Keratinocyte (primary cell): ENCODE data around the gene KCNQ4. TPM values are rescaled to one million over a fixed set of nuclear protein-coding genes. Genes with fewer than 3 reads are reported as not detected.
A peak's percentile ranks its signal among the peaks of the same experiment; 100 is the strongest.

Experiments
- DNase-seq: peaks from one replicate; pipeline ENCODE4 v3.0.0-alpha.2; 2011; ENCODE audit warnings: low read depth, missing footprints, low spot score
- FAIRE-seq: peaks from 2 replicates; lab custom pipeline; 2011; peaks lifted over from hg19 to GRCh38; lab: Jason Lieb, UNC
- H2AFZ ChIP-seq: 2 replicates; pipeline ENCODE4 v1.6.0; 2012; ENCODE audit warnings: low read length, control low read depth, inconsistent platforms; ENCODE audit not compliant: control insufficient read depth
- H3K27ac ChIP-seq: 2 replicates; pipeline ENCODE4 v1.5.1; 2011; ENCODE audit warnings: low read length; ENCODE audit not compliant: control insufficient read depth, insufficient read depth
- H3K27me3 ChIP-seq: 3 replicates; pipeline ENCODE4 v1.6.0; 2011; ENCODE audit warnings: low read length; ENCODE audit not compliant: control insufficient read depth, insufficient read depth; ENCODE audit errors: extremely low read depth
- H3K36me3 ChIP-seq, 2 experiments: 2 replicates in 1 of 2; 3 replicates in 1 of 2; pipeline ENCODE4 v1.5.1; 2011; ENCODE audit warnings: low read length in 2 of 2, mild to moderate bottlenecking in 1 of 2; ENCODE audit not compliant: control insufficient read depth in 2 of 2, insufficient read depth in 2 of 2; ENCODE audit errors: extremely low read depth in 1 of 2
- H3K4me1 ChIP-seq: 3 replicates; pipeline ENCODE4 v1.5.1; 2011; ENCODE audit warnings: low read length; ENCODE audit not compliant: control insufficient read depth, insufficient read depth; ENCODE audit errors: extremely low read depth
- H3K4me2 ChIP-seq: 3 replicates; pipeline ENCODE4 v1.6.0; 2011; ENCODE audit warnings: low read depth, low read length; ENCODE audit not compliant: control insufficient read depth, insufficient read depth; ENCODE audit errors: extremely low read depth
- H3K4me3 ChIP-seq, 3 experiments: fragments of 200-600 bp in 1 of 3; sonication (generic) in 1 of 3; 2 replicates in 2 of 3; 3 replicates in 1 of 3; pipeline ENCODE4 v1.5.1; 2011 to 2016; ENCODE audit warnings: low read length in 3 of 3, mild to moderate bottlenecking in 3 of 3, control low read depth in 2 of 3, inconsistent platforms in 1 of 3, low read depth in 1 of 3, mixed read lengths in 1 of 3, mixed run types in 1 of 3, moderate library complexity in 1 of 3; ENCODE audit not compliant: control insufficient read depth in 2 of 3, insufficient read depth in 2 of 3; ENCODE audit errors: extremely low read depth in 1 of 3
- H3K79me2 ChIP-seq: 2 replicates; pipeline ENCODE4 v1.6.0; 2012; ENCODE audit warnings: low read length; ENCODE audit not compliant: control insufficient read depth, insufficient read depth
- H3K9ac ChIP-seq: 3 replicates; pipeline ENCODE4 v1.6.0; 2011; ENCODE audit warnings: low read length; ENCODE audit not compliant: control insufficient read depth, insufficient read depth; ENCODE audit errors: extremely low read depth
- H3K9me1 ChIP-seq: 3 replicates; pipeline ENCODE4 v1.6.0; 2011; ENCODE audit warnings: low read length; ENCODE audit not compliant: control insufficient read depth, insufficient read depth; ENCODE audit errors: extremely low read depth
- H3K9me3 ChIP-seq: 2 replicates; pipeline ENCODE4 v1.5.1; 2012; ENCODE audit warnings: low read depth, low read length; ENCODE audit not compliant: control insufficient read depth
- H4K20me1 ChIP-seq: 3 replicates; pipeline ENCODE4 v1.6.0; 2011; ENCODE audit warnings: low read length; ENCODE audit not compliant: control insufficient read depth, insufficient read depth; ENCODE audit errors: extremely low read depth
- CTCF ChIP-seq, 3 experiments: IDR thresholded peaks in 1 of 3; conservative IDR thresholded peaks in 1 of 3; optimal IDR thresholded peaks in 1 of 3; 2 replicates in 2 of 3; 3 replicates in 1 of 3; pipeline versions ENCODE3 to v1.5.1; 2011; ENCODE audit warnings: low read length in 3 of 3, mild to moderate bottlenecking in 3 of 3, moderate library complexity in 2 of 3, control low read depth in 1 of 3, inconsistent platforms in 1 of 3; ENCODE audit not compliant: insufficient read depth in 2 of 3; ENCODE audit errors: extremely low read depth in 1 of 3
- EZH2 ChIP-seq: IDR thresholded peaks from one replicate; pipeline ENCODE4 v1.6.1; 2012; ENCODE audit warnings: inconsistent platforms, mild to moderate bottlenecking, low read length, moderate library complexity
- dilution Hi-C: fragments of 300-500 bp; cut with MboI; formaldehyde crosslinking; loops from one replicate; pipeline ENCODE4 v1.7.0; 2020; ENCODE audit warnings: low sequenced_read_pairs; ENCODE audit not compliant: extremely low pct_ligation_motif_present
- polyA plus RNA-seq, 5 experiments: library from polyadenylated mRNA; depleted of rRNA in 3 of 5; stranded (reverse) in 3 of 5; stranded (forward) in 1 of 5; unstranded in 1 of 5; fragments of >200 nt; gene quantifications; 1 replicate in 1 of 5; 2 replicates in 3 of 5; 3 replicates in 1 of 5; pipeline versions ENCODE4 v1.2.1 to v1.2.3, GENCODE V29; 2011 to 2012; ENCODE audit warnings: missing spikeins in 2 of 5, low read depth in 1 of 5, low replicate concordance in 1 of 5

The KCNQ4 gene
- polyA plus RNA-seq, 1 donor (not counting 4 experiments of a cell fraction or from before 2014, with no cell fraction given) = not detected

GRCh38 chr1:40879482-40880175 is 96.0 kb downstream of the KCNQ4 start:
- TF ChIP-seq CTCF (optimal IDR thresholded peaks at IDR 0.05 in 1 of 3, IDR thresholded peaks at IDR 0.05 in 1 of 3, conservative IDR thresholded peaks at IDR 0.05 in 1 of 3; ENCODE audit: extremely low read depth in 1 of 3, insufficient read depth in 2 of 3, low read length in 3 of 3) = no peak
- no peak for TF ChIP-seq EZH2
- DNase-seq (no peak), FAIRE-seq (no peak)
- no peaks in the 10 kb centered on the region for H4K20me1 ChIP-seq
- H3K9ac ChIP-seq = no peak overlapping the region
- peaks cover 58% of the 10 kb centered on the region for H3K4me1 ChIP-seq
- H3K27ac ChIP-seq = peak overlapping the region; percentile 2
- no peak overlapping the region for H3K4me3 ChIP-seq
- no peaks in the 10 kb centered on the region for H3K9me1 ChIP-seq
- H3K27me3 ChIP-seq = no peaks in the 10 kb centered on the region
- dilution Hi-C loops = no loop called here
- no peak overlapping the region for H3K4me2 ChIP-seq
- H3K36me3 ChIP-seq = no peaks in the 10 kb centered on the region
- peak overlapping the region; percentile 2 for H2AFZ ChIP-seq
- H3K9me3 ChIP-seq = no peaks in the 10 kb centered on the region
- H3K79me2 ChIP-seq = no peaks in the 10 kb centered on the region

GRCh38 chr1:40880813-40881549 is 97.4 kb downstream of the KCNQ4 start:
- peak overlapping the region; percentile 20 for H3K4me2 ChIP-seq
- no peak overlapping the region for H3K4me3 ChIP-seq
- FAIRE-seq (peak; percentile 75), DNase-seq (no peak)
- no peaks in the 10 kb centered on the region for H3K27me3 ChIP-seq
- no peaks in the 10 kb centered on the region for H3K36me3 ChIP-seq
- peaks cover 50% of the 10 kb centered on the region for H3K4me1 ChIP-seq
- no peaks in the 10 kb centered on the region for H3K9me1 ChIP-seq
- H3K27ac ChIP-seq = peak overlapping the region; percentile 28
- H2AFZ ChIP-seq = peak overlapping the region; percentile 55
- no peaks in the 10 kb centered on the region for H3K9me3 ChIP-seq
- H4K20me1 ChIP-seq = no peaks in the 10 kb centered on the region
- no peaks in the 10 kb centered on the region for H3K79me2 ChIP-seq
- H3K9ac ChIP-seq = no peak overlapping the region
- TF ChIP-seq CTCF (optimal IDR thresholded peaks at IDR 0.05 in 1 of 3, IDR thresholded peaks at IDR 0.05 in 1 of 3, conservative IDR thresholded peaks at IDR 0.05 in 1 of 3; ENCODE audit: extremely low read depth in 1 of 3, insufficient read depth in 2 of 3, low read length in 3 of 3) (no peak), EZH2 (no peak)
- dilution Hi-C loops = no loop called here
